ENCODE measurements around the gene TCN1.

Gene TCN1

GRCh38 chr11:59807047-59807610 lies 59.2 kb downstream of the TCN1 start:
- DNase-seq: no peak

- no peak for DNase-seq
Measured at GRCh38 chr11:59804061-59804460, 62.2 kb downstream of the TCN1 start.

Data from NCI-H748 treated with DMSO at 0.1 percent for 48 hours (cell line).